KOPT-K1 (cell line): Measurements from ENCODE around the gene PTCD2.
A peak's percentile ranks its signal among the peaks of the same experiment; 100 is the strongest.

Experiments used
- H3K27ac ChIP-seq: fragments of 200-600 bp; sonication (generic); 2 replicates; pipeline ENCODE4 v1.5.1; 2016; ENCODE audit warnings: antibody characterized with exemption, mild to moderate bottlenecking, low read depth, low read length; ENCODE audit not compliant: poor library complexity, severe bottlenecking
- H3K36me3 ChIP-seq: fragments of 200-600 bp; sonication (generic); 2 replicates; pipeline ENCODE4 v1.5.1; 2017; ENCODE audit warnings: antibody characterized with exemption, mild to moderate bottlenecking, low read length, moderate library complexity; ENCODE audit not compliant: insufficient read depth
- H3K9me3 ChIP-seq: fragments of 200-600 bp; sonication (generic); 2 replicates; pipeline ENCODE4 v1.5.1; 2017; ENCODE audit warnings: antibody characterized with exemption, low read length, mild to moderate bottlenecking; ENCODE audit not compliant: insufficient read depth, poor library complexity, severe bottlenecking

The PTCD2 gene, protein sequence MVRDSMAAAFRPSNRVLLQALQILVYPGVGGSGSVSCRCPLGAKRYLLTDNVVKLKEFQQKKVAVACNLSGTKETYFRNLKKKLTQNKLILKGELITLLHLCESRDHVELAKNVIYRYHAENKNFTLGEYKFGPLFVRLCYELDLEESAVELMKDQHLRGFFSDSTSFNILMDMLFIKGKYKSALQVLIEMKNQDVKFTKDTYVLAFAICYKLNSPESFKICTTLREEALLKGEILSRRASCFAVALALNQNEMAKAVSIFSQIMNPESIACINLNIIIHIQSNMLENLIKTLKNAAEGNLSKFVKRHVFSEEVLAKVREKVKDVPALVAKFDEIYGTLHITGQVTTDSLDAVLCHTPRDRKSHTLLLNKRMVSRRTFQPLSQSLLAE

DNA sequence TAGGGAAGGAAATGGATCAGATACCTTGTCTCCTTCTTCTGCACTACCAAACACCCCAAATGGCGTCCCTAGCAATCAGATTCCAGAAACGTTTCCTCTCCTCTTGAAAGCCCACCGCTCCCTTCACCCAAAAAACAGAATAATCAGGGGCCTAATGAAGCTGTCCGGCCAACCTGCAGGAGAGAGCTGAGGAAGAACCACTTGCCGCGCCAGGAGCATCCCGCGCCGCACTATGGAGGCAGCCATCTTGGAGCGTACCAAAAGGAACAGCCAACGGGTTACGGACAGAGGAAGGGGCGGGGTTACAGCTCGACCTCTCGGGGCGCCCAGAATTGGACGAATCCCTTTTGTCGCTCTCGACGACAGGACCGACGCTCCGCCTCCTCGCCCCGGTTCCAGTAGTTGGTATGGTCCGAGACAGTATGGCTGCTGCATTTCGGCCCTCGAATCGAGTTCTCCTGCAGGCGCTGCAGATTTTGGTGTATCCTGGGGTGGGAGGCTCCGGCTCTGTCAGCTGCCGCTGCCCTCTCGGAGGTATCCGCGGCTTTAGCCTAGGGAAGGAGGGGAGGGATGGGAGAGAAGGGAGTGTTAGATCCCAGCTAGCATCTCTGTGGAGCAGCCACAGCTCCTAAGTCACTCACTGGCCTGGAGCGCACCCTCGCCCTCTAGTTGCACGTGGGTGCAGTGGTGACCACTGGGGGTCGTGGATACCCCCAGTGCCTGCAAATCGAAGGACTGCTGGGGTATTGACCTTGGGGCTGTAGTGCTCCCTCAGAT lies at the start of gene PTCD2, which contains the start of gene MRPS27:
Gene PTCD2 (plus strand): TSS at position 398 of the 777 bp plus-strand sequence. CDS start 10 bp downstream, at position 408.
Gene MRPS27 (minus strand): TSS at position 265 of the 777 bp plus-strand sequence. CDS start 19 bp downstream, at position 246.
- Histone ChIP-seq H3K9me3 (no peaks in the 10 kb centered on the region), H3K27ac (peak within 1 kb of the TSS; percentile 85), H3K36me3 (peaks cover 39% of the 10 kb centered on the region)

DNA sequence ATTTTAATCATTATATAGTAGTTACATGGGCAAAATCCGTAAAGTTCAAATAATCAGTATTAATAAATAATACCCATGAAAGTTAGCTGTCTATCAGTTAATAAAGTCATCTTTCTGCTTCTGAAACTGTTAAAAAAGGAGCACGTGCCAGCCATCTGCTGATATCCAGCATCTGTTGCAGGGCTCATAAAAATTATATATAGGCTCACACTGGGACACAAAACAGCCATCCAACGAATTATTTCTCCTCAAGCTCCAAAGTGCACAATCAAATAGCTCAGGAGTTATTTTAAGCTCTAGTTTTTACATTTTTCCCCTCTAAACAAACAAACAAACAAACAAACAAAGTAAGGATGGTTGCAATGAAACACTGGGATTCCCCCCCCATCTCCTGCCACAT lies 48.5 kb upstream of the PTCD2 start:
- peaks cover 11% of the 10 kb centered on the region for H3K36me3 ChIP-seq
- H3K9me3 ChIP-seq, result no peaks in the 10 kb centered on the region
- no peak overlapping the region for H3K27ac ChIP-seq

DNA sequence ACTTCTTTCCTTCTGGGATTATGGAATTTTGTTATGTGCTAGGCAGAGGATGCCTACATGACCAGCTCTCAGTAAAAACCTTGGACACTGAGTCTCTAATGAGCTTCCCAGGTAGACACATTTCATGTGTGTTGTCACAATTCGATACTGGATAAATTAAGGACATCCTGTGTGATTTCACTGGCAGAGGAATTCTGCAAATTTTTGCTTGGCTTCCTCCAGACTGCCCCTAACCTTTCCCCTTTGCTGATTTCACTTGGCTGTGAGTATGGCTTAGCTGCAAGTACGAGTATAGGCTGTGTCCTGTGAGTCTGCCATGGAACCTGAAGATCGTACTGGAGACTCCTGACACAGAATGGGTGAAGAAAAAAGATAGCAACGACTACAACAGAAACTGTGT lies 47.8 kb upstream of the PTCD2 start:
- H3K9me3 ChIP-seq, result no peaks in the 10 kb centered on the region
- H3K27ac ChIP-seq, result no peak overlapping the region
- H3K36me3 ChIP-seq, result peaks cover 11% of the 10 kb centered on the region

DNA sequence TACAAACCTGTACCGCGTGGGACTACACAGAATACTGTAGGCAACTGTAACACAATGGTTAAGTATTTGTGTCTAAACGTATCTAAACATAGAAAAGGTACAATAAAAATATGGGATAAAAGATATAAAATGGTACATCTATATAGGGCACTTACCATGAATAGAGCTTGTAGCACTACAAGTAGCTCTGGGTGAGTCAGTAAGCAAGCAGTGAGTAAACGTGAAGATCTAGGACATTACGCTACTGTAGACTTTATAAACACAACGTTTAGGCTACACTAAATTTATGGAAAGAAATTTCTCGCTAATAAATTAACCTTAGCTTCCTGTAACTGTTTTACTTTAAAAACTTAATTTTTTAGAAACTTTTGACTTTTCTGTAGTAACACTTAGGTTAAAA lies 46.6 kb upstream of the PTCD2 start:
- Histone ChIP-seq H3K27ac (no peak overlapping the region), H3K9me3 (no peaks in the 10 kb centered on the region), H3K36me3 (peaks cover 14% of the 10 kb centered on the region; the same call in 1 of the 2 replicates)

DNA sequence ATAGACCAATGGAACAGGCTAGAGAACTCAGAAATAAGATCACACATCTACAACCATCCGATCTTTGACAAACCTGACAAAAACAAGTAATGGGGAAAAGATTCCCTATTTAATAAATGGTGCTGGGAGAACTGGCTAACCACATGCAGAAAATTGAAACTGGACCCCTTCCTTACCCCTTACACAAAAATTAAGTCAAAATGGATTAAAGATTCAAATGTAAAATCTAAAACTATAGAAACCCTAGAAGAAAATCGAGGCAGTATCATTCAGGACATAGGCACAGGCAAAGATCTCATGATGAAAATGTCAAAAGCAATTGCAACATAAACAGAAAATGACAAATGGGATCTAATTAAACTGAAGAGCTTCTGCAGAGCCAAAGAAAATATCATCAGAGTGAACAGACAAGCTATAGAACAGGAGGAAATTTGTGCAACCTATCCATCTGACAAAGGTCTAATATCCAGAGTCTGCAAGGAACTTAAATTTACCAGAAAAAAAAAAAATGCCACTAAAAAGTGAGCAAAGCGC lies 43.9 kb upstream of the PTCD2 start:
- peaks cover 25% of the 10 kb centered on the region for H3K36me3 ChIP-seq
- no peaks in the 10 kb centered on the region for H3K9me3 ChIP-seq
- no peak overlapping the region for H3K27ac ChIP-seq

DNA sequence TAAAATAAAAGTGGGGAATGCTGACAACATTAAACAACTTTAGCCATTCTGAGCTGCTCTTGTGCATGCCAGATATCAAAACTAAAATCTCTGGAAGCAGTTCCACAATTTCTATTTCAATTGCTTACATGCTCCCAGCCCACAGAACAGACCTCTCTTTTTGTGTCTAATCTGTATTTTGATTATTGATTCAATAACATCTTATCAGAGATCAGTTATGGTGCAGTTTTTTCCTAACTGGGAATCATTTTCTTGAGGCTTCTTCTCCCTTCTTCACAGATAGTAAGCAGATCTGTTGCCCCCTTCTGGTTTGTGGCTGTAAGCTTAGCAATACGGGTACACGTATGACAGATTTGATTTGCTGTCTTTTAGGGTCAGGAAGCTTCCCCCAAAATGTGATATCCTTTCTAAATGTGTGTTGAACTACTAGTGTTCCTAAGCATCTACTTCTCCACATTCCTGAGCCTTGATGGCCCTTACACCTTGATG lies 39.5 kb upstream of the PTCD2 start:
- H3K27ac ChIP-seq, result no peak overlapping the region

DNA sequence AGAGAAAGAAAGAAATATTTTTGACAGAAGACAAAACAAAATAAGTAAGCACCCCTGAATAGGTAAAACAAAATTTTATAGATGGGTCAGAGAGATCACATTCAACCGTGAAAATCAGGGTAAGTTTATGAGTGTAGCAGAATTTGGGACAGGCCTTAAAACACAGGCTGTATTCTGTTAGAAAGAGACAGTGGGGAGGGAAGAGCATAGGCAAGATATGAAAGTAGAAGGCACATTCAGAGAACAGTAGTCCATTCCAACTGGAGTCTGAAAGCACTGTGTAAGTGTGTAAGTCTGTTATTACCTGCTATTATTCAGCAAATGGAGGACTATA lies 38.8 kb upstream of the PTCD2 start:
- Histone ChIP-seq H3K9me3 (no peaks in the 10 kb centered on the region), H3K36me3 (peaks cover 41% of the 10 kb centered on the region), H3K27ac (no peak overlapping the region)

More for the DNA sequence above, 39.5 kb upstream of the PTCD2 start:
- peaks cover 41% of the 10 kb centered on the region for H3K36me3 ChIP-seq
- no peaks in the 10 kb centered on the region for H3K9me3 ChIP-seq

DNA sequence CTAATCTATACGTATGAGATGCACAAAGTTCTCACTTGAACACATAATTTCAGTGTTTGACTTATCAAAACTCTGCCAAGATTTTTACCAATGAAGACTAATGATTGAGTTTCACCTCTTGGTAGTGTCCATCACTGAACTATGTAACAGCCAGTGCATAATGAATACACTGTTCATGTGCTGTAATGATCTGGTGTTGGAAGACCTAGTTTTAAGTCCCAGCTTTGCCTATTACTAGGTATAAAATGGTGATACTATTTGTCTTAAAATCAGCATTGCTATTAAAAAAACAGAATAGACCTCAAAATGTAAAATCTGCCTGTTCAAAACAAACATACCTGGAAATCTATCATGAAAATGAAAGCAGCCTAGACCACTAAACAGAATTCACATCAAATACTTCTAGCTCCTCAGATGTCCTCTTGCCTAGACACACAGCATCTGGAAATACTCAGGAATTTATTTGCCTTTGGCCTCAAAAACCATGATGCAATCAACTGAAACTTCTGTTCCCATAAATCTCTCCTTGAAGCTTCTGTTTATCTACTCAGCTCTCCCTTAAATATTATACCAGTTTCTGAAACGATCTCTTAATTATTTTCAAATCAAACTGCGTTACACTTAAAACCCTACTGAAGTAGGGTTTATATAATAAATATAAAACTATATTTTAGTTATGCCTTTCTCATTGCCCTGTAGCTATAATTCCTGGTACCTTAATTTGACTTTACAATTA lies 38.2 kb upstream of the PTCD2 start:
- no peak overlapping the region for H3K27ac ChIP-seq
- no peaks in the 10 kb centered on the region for H3K9me3 ChIP-seq
- peaks cover 45% of the 10 kb centered on the region for H3K36me3 ChIP-seq

DNA sequence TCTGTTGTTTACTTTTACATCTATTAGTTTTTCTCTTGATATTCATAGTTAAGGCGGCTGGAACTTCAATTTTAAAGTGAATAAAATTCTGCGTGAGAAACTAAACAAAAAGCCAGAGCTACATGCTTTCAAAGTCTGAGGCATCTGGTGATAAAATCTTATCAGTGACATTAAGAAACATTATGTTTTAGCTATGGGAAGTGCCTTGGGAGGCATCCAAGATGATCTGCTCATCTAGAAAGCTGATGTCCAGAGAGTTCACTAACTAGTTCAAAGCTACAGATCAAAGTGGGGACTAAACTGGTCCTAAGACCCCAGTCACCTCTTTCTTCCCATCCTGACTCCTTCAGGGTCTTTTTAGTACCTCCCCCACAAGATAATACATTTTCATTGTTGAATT lies 37.3 kb upstream of the PTCD2 start:
- no peaks in the 10 kb centered on the region for H3K9me3 ChIP-seq
- H3K27ac ChIP-seq, result no peak overlapping the region
- H3K36me3 ChIP-seq, result peaks cover 54% of the 10 kb centered on the region

DNA sequence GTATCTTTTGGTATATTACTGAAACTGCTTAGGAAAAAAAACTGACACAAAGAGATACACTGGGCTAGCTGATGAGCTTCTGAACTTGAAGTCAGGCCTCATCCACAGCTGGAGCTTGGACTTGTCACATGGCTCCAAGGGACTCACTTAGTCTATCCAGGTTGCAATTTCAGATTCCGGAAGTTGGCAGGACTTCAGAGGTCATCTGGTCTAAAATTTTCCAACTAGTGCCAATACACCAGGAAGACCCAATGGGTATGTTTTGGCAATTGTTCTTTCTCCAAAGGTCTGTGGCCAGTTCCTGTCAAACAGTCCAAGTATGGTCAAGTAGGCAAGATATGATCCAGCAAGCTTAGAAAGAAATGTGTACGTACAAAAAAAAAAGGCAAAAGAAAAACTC lies 36.8 kb upstream of the PTCD2 start:
- Histone ChIP-seq H3K9me3 (no peaks in the 10 kb centered on the region), H3K36me3 (peaks cover 58% of the 10 kb centered on the region), H3K27ac (no peak overlapping the region)

DNA sequence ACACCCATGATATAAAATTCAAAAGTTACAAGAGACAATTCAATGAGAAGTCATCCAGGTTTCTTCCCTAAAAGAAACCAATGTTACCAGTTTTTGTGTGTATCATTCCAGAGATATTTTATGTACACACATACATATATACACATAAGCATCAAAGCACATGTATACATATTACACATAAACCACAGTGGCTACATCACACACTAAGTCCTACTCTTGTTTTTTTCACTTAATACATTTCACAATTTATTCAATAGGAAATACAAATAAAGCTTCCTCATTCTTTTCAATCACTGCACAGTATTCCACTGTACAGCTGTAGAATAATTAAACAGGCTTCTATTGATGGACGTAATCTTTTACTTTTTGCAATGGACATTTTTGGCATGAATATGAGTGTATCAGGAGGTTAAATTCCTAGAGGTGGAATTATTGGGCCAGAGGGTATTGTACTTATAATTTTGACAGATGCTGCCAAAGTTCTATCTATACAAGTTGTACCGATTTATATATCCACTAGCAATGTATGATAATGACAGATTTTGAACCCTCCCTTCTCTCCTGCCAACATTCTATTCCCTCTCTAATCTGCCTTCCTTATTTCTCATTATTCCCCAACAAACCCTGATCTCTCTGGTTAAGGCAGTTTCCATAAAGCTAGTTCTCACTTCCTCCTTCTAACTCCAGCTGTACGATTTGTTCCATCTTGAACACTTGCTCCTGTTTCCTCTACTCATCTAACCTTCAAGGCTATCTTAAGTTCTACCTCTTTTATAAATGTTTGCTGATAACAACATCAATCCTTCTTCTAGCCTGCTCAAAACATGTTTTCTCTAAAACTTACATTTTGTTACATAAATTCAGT lies 35.4 kb upstream of the PTCD2 start:
- Histone ChIP-seq H3K27ac (no peak overlapping the region), H3K36me3 (peaks cover 60% of the 10 kb centered on the region), H3K9me3 (no peaks in the 10 kb centered on the region)

DNA sequence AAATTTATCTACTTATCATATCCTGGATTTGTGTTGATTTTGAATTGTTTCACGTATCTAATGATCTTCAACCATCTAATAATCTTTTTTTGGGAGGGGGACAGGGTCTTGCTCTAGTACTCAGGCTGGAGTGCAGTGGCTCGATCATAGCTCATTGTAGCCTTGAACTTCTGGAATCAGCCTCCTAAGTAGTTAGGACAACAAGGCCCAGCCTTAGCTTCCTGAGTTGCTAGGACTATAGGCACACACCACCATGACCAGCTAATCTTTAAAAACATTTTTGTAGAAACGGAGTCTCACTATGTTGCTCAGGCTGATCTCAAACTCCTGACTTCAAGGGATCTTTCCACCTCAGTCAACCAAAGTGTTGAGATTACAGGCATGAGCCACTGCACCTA lies 34.8 kb upstream of the PTCD2 start:
- H3K27ac ChIP-seq, result no peak overlapping the region
- peaks cover 66% of the 10 kb centered on the region for H3K36me3 ChIP-seq

DNA sequence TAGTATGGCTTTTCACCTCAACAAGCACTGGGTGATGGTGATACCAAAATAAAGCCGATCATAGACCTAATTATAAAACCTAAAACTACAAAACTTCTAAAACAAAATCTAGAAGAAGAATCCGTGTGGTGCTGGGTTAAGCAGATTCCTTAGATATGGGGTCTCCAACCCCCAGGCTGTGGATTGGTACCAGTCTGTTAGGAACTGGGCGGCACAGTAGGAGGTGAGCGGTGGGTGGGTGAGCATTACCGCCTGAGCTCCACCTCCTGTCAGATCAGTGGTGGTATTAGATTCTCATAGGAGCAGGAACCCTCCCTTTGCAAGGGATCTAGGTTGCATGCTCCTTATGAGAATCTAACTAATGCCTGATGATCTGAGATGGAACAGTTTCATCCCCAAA lies 33.4 kb upstream of the PTCD2 start:
- Histone ChIP-seq H3K9me3 (no peaks in the 10 kb centered on the region), H3K36me3 (peaks cover 69% of the 10 kb centered on the region), H3K27ac (no peak overlapping the region)

More for the DNA sequence above, 34.8 kb upstream of the PTCD2 start:
- no peaks in the 10 kb centered on the region for H3K9me3 ChIP-seq

DNA sequence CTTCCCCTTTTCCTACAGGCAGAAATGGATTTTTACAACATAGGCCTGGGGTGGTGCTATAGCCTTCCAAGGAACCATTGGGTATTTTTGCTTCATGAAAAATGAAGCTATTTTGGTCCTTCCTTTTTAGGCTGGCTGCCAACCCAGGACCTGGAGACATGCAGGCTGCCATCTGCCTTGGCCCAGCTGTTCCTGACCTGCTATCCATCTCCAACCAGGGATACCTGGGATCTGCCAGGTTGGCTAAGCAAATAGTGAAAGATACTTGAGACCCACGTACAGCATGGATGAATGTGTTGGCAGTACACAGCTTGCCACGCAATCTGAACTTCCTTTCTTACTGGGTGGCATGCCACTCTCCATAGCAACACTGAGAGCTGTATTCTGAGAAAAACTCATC lies 31.2 kb upstream of the PTCD2 start:
- Histone ChIP-seq H3K27ac (no peak overlapping the region), H3K36me3 (peaks cover 70% of the 10 kb centered on the region), H3K9me3 (no peaks in the 10 kb centered on the region)
